ENCODE measurements around the gene ENKD1.

ENKD1 gene

DNA sequence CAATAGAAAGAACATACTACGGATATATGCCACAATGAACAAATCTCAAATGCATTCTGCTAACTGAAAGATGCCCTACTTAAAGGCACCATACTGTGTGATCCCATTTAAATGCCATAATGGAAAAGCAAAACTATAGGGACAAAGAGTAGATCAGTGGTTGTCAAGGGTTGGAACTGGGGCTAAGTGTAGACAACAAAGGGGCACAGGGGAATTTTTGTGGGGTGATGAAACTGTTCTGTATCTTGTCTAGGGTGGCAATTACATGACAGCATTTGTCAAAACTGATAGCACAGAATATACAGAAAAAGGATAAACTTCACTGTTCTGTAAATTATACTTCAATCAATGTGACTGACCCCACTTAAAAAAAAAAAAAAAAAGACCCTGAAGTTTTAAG lies 34.9 kb upstream of the ENKD1 start:
- Histone ChIP-seq H3K9me3 (ENCODE audit: control insufficient read depth, insufficient read depth, low read length) (peaks cover 7% of the 10 kb centered on the region; the same call in 1 of the 2 replicates), H3K4me3 (ENCODE audit: low read length) (no peak overlapping the region), H3K79me2 (ENCODE audit: control insufficient read depth, low read length) (peaks cover 16% of the 10 kb centered on the region), H3K9me2 (replicated peaks; ENCODE audit: control insufficient read depth, low read length) (no peaks in the 10 kb centered on the region), H4K20me1 (ENCODE audit: control insufficient read depth, insufficient read depth, low read depth, low read length) (no peaks in the 10 kb centered on the region), H3K27ac (ENCODE audit: low read depth, low read length) (no peak overlapping the region), H3K27me3 (ENCODE audit: control insufficient read depth, low read length) (no peaks in the 10 kb centered on the region), H3K36me3 (ENCODE audit: control insufficient read depth, low read length) (no peaks in the 10 kb centered on the region; the same call in 1 of the 2 replicates), H3K4me2 (ENCODE audit: low read length) (no peak overlapping the region), H3K4me1 (ENCODE audit: control insufficient read depth, low read length) (no peaks in the 10 kb centered on the region), H3F3A (ENCODE audit: control insufficient read depth, insufficient read depth) (no peaks in the 10 kb centered on the region)
- no peak for TF ChIP-seq EZH2phosphoT487 (IDR thresholded peaks at IDR 0.05; ENCODE audit: borderline replicate concordance, low read length)
- TF ChIP-seq, protein P1, sequence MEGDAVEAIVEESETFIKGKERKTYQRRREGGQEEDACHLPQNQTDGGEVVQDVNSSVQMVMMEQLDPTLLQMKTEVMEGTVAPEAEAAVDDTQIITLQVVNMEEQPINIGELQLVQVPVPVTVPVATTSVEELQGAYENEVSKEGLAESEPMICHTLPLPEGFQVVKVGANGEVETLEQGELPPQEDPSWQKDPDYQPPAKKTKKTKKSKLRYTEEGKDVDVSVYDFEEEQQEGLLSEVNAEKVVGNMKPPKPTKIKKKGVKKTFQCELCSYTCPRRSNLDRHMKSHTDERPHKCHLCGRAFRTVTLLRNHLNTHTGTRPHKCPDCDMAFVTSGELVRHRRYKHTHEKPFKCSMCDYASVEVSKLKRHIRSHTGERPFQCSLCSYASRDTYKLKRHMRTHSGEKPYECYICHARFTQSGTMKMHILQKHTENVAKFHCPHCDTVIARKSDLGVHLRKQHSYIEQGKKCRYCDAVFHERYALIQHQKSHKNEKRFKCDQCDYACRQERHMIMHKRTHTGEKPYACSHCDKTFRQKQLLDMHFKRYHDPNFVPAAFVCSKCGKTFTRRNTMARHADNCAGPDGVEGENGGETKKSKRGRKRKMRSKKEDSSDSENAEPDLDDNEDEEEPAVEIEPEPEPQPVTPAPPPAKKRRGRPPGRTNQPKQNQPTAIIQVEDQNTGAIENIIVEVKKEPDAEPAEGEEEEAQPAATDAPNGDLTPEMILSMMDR (IDR thresholded peaks at IDR 0.05; ENCODE audit: low read depth, low read length, poor library complexity, severe bottlenecking): no peak

DNA sequence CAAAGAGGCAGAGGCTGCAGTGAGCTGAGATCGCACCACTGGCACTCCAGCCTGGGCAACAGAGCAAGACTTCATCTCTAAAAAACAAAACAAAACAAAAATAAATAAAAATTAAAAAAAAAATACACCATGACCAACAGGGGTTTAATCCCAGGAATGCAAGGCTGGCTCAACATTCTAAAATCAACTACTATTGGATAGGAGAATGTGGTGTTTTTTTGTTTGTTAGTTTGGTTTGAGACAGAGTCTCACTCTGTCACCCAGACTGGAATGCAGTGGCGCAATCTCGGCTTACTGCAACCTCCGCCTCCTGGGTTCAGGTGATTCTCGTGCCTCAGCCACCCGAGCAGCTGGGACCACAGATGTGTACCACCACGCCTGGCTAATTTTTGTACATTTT lies 32.7 kb upstream of the ENKD1 start:
- Histone ChIP-seq H4K20me1 (ENCODE audit: control insufficient read depth, insufficient read depth, low read depth, low read length) (no peaks in the 10 kb centered on the region), H3K79me2 (ENCODE audit: control insufficient read depth, low read length) (peaks cover 10% of the 10 kb centered on the region), H3K4me1 (ENCODE audit: control insufficient read depth, low read length) (no peaks in the 10 kb centered on the region), H3K4me3 (ENCODE audit: low read length) (no peak overlapping the region), H3K27ac (ENCODE audit: low read depth, low read length) (no peak overlapping the region), H3K9me2 (replicated peaks; ENCODE audit: control insufficient read depth, low read length) (no peaks in the 10 kb centered on the region), H3K9me3 (ENCODE audit: control insufficient read depth, insufficient read depth, low read length) (peaks cover 7% of the 10 kb centered on the region; the same call in 1 of the 2 replicates), H3K4me2 (ENCODE audit: low read length) (no peak overlapping the region), H3K36me3 (ENCODE audit: control insufficient read depth, low read length) (no peaks in the 10 kb centered on the region; the same call in 1 of the 2 replicates), H3K27me3 (ENCODE audit: control insufficient read depth, low read length) (no peaks in the 10 kb centered on the region), H3F3A (ENCODE audit: control insufficient read depth, insufficient read depth) (no peaks in the 10 kb centered on the region)
- TF ChIP-seq EZH2phosphoT487 (IDR thresholded peaks at IDR 0.05; ENCODE audit: borderline replicate concordance, low read length): no peak
- TF ChIP-seq, protein P1 (IDR thresholded peaks at IDR 0.05; ENCODE audit: low read depth, low read length, poor library complexity, severe bottlenecking): no peak

GRCh38 chr16:67697422-67698185 lies 31.1 kb upstream of the ENKD1 start:
- Histone ChIP-seq H3K9me3 (ENCODE audit: control insufficient read depth, insufficient read depth, low read length) (peaks cover 7% of the 10 kb centered on the region; the same call in 1 of the 2 replicates), H3K36me3 (ENCODE audit: control insufficient read depth, low read length) (no peaks in the 10 kb centered on the region; the same call in 1 of the 2 replicates), H3K27me3 (ENCODE audit: control insufficient read depth, low read length) (no peaks in the 10 kb centered on the region), H3K4me1 (ENCODE audit: control insufficient read depth, low read length) (peaks cover 6% of the 10 kb centered on the region), H3K4me3 (ENCODE audit: low read length) (no peak overlapping the region), H4K20me1 (ENCODE audit: control insufficient read depth, insufficient read depth, low read depth, low read length) (no peaks in the 10 kb centered on the region), H3K9me2 (replicated peaks; ENCODE audit: control insufficient read depth, low read length) (no peaks in the 10 kb centered on the region), H3K4me2 (ENCODE audit: low read length) (no peak overlapping the region), H3F3A (ENCODE audit: control insufficient read depth, insufficient read depth) (no peaks in the 10 kb centered on the region), H3K79me2 (ENCODE audit: control insufficient read depth, low read length) (peaks cover 9% of the 10 kb centered on the region), H3K27ac (ENCODE audit: low read depth, low read length) (no peak overlapping the region)
- TF ChIP-seq, protein P1 (IDR thresholded peaks at IDR 0.05; ENCODE audit: low read depth, low read length, poor library complexity, severe bottlenecking): no peak
- no peak for TF ChIP-seq EZH2phosphoT487 (IDR thresholded peaks at IDR 0.05; ENCODE audit: borderline replicate concordance, low read length)

Data from DOHH2 (cell line).